IPS-18c (cell line): ENCODE results near the gene TRNT1.

ENCODE experiments used
- H3K4me3 ChIP-seq: 2 replicates; pipeline ENCODE4 v1.7.0; 2013; ENCODE audit warnings: low read depth, mild to moderate bottlenecking, low read length, moderate library complexity; ENCODE audit not compliant: insufficient read depth
- H3K9me3 ChIP-seq: one replicate; pipeline ENCODE4 v1.6.1; 2013; ENCODE audit warnings: mild to moderate bottlenecking, low read length, moderate library complexity; ENCODE audit not compliant: control insufficient read depth, insufficient read depth

Gene TRNT1

GRCh38 chr3:3126477-3127431 is at the start of gene TRNT1:
Gene TRNT1, plus strand, starts transcription at chr3:3126940. Its CDS starts 2,101 bp downstream, at chr3:3129041.
- H3K4me3 ChIP-seq: peak within 1 kb of the TSS; percentile 90
- no peaks in the 10 kb centered on the region for H3K9me3 ChIP-seq

- H3K4me3 ChIP-seq: no peak overlapping the region
- no peaks in the 10 kb centered on the region for H3K9me3 ChIP-seq
These were observed 46.4 kb upstream of the TRNT1 start for GRCh38 chr3:3080309-3080708.

- Histone ChIP-seq H3K9me3 (no peaks in the 10 kb centered on the region), H3K4me3 (no peak overlapping the region)
These were observed 45.1 kb upstream of the TRNT1 start for GRCh38 chr3:3081381-3082233.

- H3K4me3 ChIP-seq: no peak overlapping the region
- H3K9me3 ChIP-seq: no peaks in the 10 kb centered on the region
These were observed 44.4 kb upstream of the TRNT1 start for GRCh38 chr3:3082234-3082924.

- no peaks in the 10 kb centered on the region for H3K9me3 ChIP-seq
These were observed 41.9 kb upstream of the TRNT1 start for GRCh38 chr3:3084890-3085289.

GRCh38 chr3:3085782-3086181 is 41.0 kb upstream of the TRNT1 start:
- Histone ChIP-seq H3K4me3 (no peak overlapping the region), H3K9me3 (no peaks in the 10 kb centered on the region)

More at GRCh38 chr3:3084890-3085289, 41.9 kb upstream of the TRNT1 start:
- H3K4me3 ChIP-seq: no peak overlapping the region

GRCh38 chr3:3086239-3086638 is 40.5 kb upstream of the TRNT1 start:
- Histone ChIP-seq H3K4me3 (no peak overlapping the region), H3K9me3 (no peaks in the 10 kb centered on the region)

GRCh38 chr3:3087279-3087678 is 39.5 kb upstream of the TRNT1 start:
- H3K4me3 ChIP-seq: no peak overlapping the region
- no peaks in the 10 kb centered on the region for H3K9me3 ChIP-seq

- no peak overlapping the region for H3K4me3 ChIP-seq
These were observed 38.8 kb upstream of the TRNT1 start for GRCh38 chr3:3087716-3088465.

GRCh38 chr3:3089017-3089416 is 37.7 kb upstream of the TRNT1 start:
- no peak overlapping the region for H3K4me3 ChIP-seq
- H3K9me3 ChIP-seq: no peaks in the 10 kb centered on the region

More at GRCh38 chr3:3087716-3088465, 38.8 kb upstream of the TRNT1 start:
- no peaks in the 10 kb centered on the region for H3K9me3 ChIP-seq

- no peak overlapping the region for H3K4me3 ChIP-seq
- H3K9me3 ChIP-seq: no peaks in the 10 kb centered on the region
These were observed 28.8 kb upstream of the TRNT1 start for GRCh38 chr3:3097958-3098357.

- no peaks in the 10 kb centered on the region for H3K9me3 ChIP-seq
- no peak overlapping the region for H3K4me3 ChIP-seq
These were observed 24.9 kb upstream of the TRNT1 start for GRCh38 chr3:3101660-3102458.

GRCh38 chr3:3102751-3103150 is 24.0 kb upstream of the TRNT1 start:
- Histone ChIP-seq H3K9me3 (no peaks in the 10 kb centered on the region), H3K4me3 (no peak overlapping the region)

GRCh38 chr3:3105246-3105645 is 21.5 kb upstream of the TRNT1 start:
- Histone ChIP-seq H3K4me3 (no peak overlapping the region), H3K9me3 (no peaks in the 10 kb centered on the region)

- H3K9me3 ChIP-seq: no peaks in the 10 kb centered on the region
- H3K4me3 ChIP-seq: no peak overlapping the region
These were observed 20.9 kb upstream of the TRNT1 start for GRCh38 chr3:3105815-3106214.

- no peak overlapping the region for H3K4me3 ChIP-seq
These were observed 19.6 kb upstream of the TRNT1 start for GRCh38 chr3:3107181-3107580.

More at GRCh38 chr3:3107181-3107580, 19.6 kb upstream of the TRNT1 start:
- H3K9me3 ChIP-seq: no peaks in the 10 kb centered on the region
